GM10248 (cell line): ENCODE measurements around the gene MAN1C1.
"Not testable (repeated sequence)": the region's sequence is repeated elsewhere in the genome, so short reads cannot be mapped to it uniquely, and the experiment has no call there.

Experiments
- CTCF ChIA-PET: fragments of 300-600 bp; sonication (Branson Sonifier 250); formaldehyde crosslinking; extraction: SDS; loops from one replicate; lab custom pipeline; 2021; ENCODE audit warnings: antibody characterized with exemption; lab: Yijun Ruan, JAX
- POLR2A ChIA-PET: fragments of 350-650 bp; sonication (Branson Sonifier 250); formaldehyde crosslinking; extraction: SDS; loops from one replicate; lab custom pipeline; 2020; ENCODE audit warnings: antibody characterized with exemption; lab: Yijun Ruan, JAX
- DNase-seq: peaks from one replicate; pipeline ENCODE4 v3.0.0; 2012; ENCODE audit errors: extremely low spot score
- TF ChIP-seq, protein P1 (sequence below): IDR thresholded peaks from 2 replicates; pipeline ENCODE4 v1.5.1; 2012; ENCODE audit warnings: mild to moderate bottlenecking, low read depth; ENCODE audit errors: extremely low read depth, missing control alignments, control extremely low read depth

The MAN1C1 gene

GRCh38 chr1:25581764-25582163, 34.8 kb upstream of the MAN1C1 start:
- TF ChIP-seq, protein P1, sequence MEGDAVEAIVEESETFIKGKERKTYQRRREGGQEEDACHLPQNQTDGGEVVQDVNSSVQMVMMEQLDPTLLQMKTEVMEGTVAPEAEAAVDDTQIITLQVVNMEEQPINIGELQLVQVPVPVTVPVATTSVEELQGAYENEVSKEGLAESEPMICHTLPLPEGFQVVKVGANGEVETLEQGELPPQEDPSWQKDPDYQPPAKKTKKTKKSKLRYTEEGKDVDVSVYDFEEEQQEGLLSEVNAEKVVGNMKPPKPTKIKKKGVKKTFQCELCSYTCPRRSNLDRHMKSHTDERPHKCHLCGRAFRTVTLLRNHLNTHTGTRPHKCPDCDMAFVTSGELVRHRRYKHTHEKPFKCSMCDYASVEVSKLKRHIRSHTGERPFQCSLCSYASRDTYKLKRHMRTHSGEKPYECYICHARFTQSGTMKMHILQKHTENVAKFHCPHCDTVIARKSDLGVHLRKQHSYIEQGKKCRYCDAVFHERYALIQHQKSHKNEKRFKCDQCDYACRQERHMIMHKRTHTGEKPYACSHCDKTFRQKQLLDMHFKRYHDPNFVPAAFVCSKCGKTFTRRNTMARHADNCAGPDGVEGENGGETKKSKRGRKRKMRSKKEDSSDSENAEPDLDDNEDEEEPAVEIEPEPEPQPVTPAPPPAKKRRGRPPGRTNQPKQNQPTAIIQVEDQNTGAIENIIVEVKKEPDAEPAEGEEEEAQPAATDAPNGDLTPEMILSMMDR: no peak
- CTCF ChIA-PET: interaction anchor here (1.2 to 5.8 kb wide), 3 partner anchors 9 to 836 kb away, joined by 3 to 25 read pairs (median 3); no protein-coding TSS in a partner anchor
- no peak for DNase-seq
- POLR2A ChIA-PET: interaction anchor here (0.6 kb wide), 1 partner anchor 1021 kb away, joined by 5 read pairs; no protein-coding TSS in a partner anchor

GRCh38 chr1:25583519-25584370, 32.8 kb upstream of the MAN1C1 start:
- TF ChIP-seq, protein P1: no peak
- ChIA-PET CTCF (interaction anchor here (5.8 kb wide), 1 partner anchor 11 kb away, joined by 25 read pairs; no protein-coding TSS in a partner anchor), POLR2A (no interaction called here)
- DNase-seq: no peak

- POLR2A ChIA-PET: no interaction called here
- TF ChIP-seq, protein P1: no peak
- DNase-seq: no peak
- CTCF ChIA-PET: interaction anchor here (1.0 kb wide), 1 partner anchor 23 kb away, joined by 3 read pairs; no protein-coding TSS in a partner anchor
Measured at GRCh38 chr1:25586181-25586588, 30.4 kb upstream of the MAN1C1 start.

DNA sequence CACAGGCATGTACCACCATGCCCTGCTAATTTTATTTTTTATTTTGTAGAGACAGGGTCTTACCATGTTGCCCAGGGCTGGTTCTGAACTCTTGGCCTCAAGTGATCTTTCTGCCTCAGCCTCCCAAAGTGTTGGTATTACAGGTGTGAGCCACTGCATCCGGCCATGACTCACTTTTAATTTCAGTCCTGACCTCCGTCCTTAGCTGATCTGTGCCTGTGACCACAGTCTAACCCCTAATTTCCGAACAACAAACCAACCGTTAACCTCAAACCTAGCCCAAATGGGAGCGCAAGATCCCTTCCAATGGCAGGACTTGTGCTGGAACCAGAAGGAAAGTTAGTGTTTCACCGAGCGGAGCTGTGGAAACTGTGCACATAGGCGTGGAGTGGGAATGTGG, 29.3 kb upstream of the MAN1C1 start:
- no peak for DNase-seq
- ChIA-PET POLR2A (no interaction called here), CTCF (interaction anchor here (1.0 kb wide), 1 partner anchor 22 kb away, joined by 3 read pairs; no protein-coding TSS in a partner anchor)
- TF ChIP-seq, protein P1: no peak

GRCh38 chr1:25588224-25588623, 28.4 kb upstream of the MAN1C1 start:
- CTCF ChIA-PET, DNase-seq, POLR2A ChIA-PET: not testable (repeated sequence)

DNA sequence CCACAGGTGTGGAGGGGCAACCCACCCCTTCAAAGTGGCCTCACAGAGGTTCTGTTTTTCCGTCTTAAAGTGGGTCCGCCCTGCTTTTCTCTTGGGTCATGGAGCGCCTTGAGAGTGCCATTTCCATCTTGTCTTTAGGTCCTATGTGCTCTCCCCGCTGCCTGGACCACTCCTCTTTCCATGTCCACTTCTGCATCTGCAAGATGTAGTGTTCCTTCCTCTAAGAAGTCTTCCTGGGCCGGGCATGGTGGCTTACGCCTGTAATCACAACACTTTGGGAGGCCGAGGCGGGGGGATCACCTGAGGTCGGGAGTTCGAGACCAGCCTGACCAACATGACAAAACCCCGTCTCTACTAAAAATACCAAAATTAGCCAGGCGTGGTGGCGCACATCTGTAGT, 27.8 kb upstream of the MAN1C1 start:
- CTCF ChIA-PET: interaction anchor here (1.2 kb wide), 2 partner anchors 32 to 40 kb away, joined by 3 to 4 read pairs; no protein-coding TSS in a partner anchor
- DNase-seq, POLR2A ChIA-PET: not testable (repeated sequence)

DNA sequence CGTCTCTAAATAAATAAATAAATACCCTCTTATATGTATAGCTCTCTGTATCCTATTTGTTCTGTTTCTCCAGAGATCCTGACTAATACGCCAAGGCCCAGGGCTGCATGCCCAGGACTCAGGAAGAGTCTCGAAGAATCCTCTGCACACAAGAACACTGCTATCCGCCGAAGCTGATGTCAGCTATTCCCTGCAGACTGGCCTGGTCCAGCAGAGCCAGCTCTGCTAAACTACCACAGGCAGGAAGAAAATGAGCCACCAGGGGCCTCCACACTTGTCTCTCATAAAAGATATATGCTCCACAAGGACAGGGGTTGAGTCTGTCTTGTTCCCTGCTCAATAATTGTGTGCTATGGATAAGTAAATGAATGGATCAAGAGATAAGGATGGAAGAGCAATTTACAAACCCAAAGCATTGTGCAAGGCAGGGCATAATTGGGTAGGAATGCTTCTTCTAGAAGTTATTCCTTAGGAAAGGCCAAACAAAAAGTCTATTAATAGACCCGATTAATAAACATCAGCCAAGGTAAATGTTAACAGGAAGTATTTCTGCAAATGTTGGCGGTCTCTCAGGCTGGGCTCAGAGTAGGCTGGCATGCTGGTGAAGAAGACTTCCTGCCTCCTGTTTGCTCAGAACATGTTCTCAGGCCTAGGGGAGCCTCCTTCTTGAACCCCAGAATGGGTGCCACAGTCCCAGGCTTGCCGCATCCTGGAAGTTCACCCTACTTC, 26.3 kb upstream of the MAN1C1 start:
- ChIA-PET POLR2A (no interaction called here), CTCF (interaction anchor here (0.9 to 1.3 kb wide), 4 partner anchors 17 to 41 kb away, joined by 3 to 4 read pairs (median 3); no protein-coding TSS in a partner anchor)
- TF ChIP-seq, protein P1: no peak

More for the DNA sequence above, 26.3 kb upstream of the MAN1C1 start:
- no peak for DNase-seq
